Body of pancreas (tissue), 4 donors: Measurements from ENCODE around the gene RUNX3.

ENCODE experiments used
- CTCF ChIP-seq, 7 experiments: fragments of 450-650 bp in 4 of 7; fragments of 200-600 bp in 3 of 7; sonication (generic) in 3 of 7; IDR thresholded peaks; one replicate each; pipeline ENCODE4 v1.5.1; 2016 to 2019; ENCODE audit warnings: antibody characterized with exemption in 7 of 7
- POLR2A ChIP-seq, 3 donors: fragments of 450-650 bp; IDR thresholded peaks; one replicate each; pipeline ENCODE4 v1.6.1; 2016; ENCODE audit warnings: antibody characterized with exemption in 3 of 3, mild to moderate bottlenecking in 2 of 3

- no peak for TF ChIP-seq CTCF (IDR thresholded peaks at IDR 0.05)
- no peak for TF ChIP-seq POLR2A (IDR thresholded peaks at IDR 0.05)
Measured at GRCh38 chr1:24858277-24858676, 71.8 kb downstream of the RUNX3 start.
